ENCODE data around the gene ZSWIM5. TPM values are rescaled to one million over a fixed set of nuclear protein-coding genes. Genes with fewer than 3 reads are reported as not detected.

ZSWIM5 gene
- total and polyA plus RNA-seq, 9 of the 15 experiments (the other 6 are each of a cell fraction or from before 2014, with no cell fraction given) = under 0.01 to 0.07 (median 0.03) TPM; not detected in 3

DNA sequence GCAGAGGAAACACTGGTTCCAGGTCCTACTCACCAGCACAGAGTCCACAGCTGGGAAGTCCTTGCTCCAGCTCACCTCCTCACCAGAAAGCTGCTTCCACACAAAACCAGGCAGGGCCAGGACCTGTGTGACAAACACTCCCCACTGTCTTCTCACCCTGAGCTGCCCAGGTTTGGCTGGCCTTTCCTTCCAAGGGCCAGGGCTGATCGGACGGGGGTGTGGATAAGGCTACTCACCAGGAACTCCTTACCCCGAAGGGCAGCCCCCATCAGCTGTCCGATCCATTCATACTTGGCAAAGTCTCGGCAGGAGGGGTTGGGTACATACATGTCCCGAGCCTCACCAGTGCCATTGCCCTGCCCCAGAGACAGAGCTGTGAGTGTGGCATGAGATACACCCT is 200.6 kb downstream of the ZSWIM5 start (continued):
- TF ChIP-seq YY1 (IDR thresholded peaks at IDR 0.05; ENCODE audit: borderline replicate concordance in 1 of 3, control insufficient read depth in 1 of 3, extremely low read depth in 1 of 3, insufficient read depth in 3 of 3, insufficient read length in 1 of 3, insufficient replicate concordance in 2 of 3, low read depth in 1 of 3, low read length in 2 of 3) (no peak), PHTF2 (CRISPR knock-in tag; IDR thresholded peaks at IDR 0.05) (no peak), FOXP1 (CRISPR knock-in tag; IDR thresholded peaks at IDR 0.05) (no peak)
- TF ChIP-seq, protein P1, sequence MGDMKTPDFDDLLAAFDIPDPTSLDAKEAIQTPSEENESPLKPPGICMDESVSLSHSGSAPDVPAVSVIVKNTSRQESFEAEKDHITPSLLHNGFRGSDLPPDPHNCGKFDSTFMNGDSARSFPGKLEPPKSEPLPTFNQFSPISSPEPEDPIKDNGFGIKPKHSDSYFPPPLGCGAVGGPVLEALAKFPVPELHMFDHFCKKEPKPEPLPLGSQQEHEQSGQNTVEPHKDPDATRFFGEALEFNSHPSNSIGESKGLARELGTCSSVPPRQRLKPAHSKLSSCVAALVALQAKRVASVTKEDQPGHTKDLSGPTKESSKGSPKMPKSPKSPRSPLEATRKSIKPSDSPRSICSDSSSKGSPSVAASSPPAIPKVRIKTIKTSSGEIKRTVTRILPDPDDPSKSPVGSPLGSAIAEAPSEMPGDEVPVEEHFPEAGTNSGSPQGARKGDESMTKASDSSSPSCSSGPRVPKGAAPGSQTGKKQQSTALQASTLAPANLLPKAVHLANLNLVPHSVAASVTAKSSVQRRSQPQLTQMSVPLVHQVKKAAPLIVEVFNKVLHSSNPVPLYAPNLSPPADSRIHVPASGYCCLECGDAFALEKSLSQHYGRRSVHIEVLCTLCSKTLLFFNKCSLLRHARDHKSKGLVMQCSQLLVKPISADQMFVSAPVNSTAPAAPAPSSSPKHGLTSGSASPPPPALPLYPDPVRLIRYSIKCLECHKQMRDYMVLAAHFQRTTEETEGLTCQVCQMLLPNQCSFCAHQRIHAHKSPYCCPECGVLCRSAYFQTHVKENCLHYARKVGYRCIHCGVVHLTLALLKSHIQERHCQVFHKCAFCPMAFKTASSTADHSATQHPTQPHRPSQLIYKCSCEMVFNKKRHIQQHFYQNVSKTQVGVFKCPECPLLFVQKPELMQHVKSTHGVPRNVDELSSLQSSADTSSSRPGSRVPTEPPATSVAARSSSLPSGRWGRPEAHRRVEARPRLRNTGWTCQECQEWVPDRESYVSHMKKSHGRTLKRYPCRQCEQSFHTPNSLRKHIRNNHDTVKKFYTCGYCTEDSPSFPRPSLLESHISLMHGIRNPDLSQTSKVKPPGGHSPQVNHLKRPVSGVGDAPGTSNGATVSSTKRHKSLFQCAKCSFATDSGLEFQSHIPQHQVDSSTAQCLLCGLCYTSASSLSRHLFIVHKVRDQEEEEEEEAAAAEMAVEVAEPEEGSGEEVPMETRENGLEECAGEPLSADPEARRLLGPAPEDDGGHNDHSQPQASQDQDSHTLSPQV (IDR thresholded peaks at IDR 0.05) = no peak

DNA sequence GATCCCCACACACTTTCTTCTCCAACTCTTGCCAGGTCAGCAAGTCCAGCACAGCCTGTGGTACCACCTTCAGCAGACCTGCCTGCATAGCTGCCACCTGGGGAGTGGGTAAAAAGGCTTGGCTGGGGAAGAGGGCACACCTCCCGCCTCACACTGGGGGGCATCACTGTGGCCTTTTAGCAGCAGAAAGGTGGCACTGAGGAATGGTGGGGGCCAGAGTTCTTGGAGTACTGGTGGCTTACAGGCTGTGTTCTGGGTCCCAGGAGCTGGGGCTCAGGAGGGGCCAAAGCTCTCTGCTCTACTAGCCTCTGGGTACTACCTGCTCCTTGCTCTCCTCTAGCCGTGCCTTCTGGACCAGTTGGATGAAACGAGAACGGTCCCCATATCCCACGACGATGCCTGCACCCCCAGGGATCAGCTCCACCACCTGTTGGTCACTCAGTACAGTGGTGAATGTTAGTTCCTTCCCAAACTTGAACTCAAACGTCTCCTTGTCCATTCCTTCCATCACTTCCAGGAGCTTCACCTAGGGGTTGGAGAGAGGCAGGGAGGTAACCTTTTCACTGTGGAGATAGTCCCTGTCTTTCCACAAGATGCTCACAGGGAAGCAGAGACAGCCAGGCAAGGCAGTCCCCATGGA is 202.0 kb downstream of the ZSWIM5 start:
- BruUV-seq (replicated peaks) = no TSS peak
- Histone ChIP-seq H3K4me3 (no peak overlapping the region), H2AFZ (ENCODE audit: low read depth, low read length) (no peak overlapping the region), H3K9ac (ENCODE audit: insufficient read depth in 1 of 2, low read depth in 2 of 2, low read length in 2 of 2) (no peak overlapping the region), H3K79me2 (ENCODE audit: control insufficient read depth, insufficient read depth, low read length) (0 out of 3 replicates have a peak, but pooled peaks cover 3% of the 10 kb centered on the region), H3K27me3 (ENCODE audit: control insufficient read depth in 2 of 2, insufficient read depth in 2 of 2, low read length in 2 of 2) (no peaks in the 10 kb centered on the region), H3K27ac (ENCODE audit: extremely low read depth, low read depth, low read length) (no peak overlapping the region), H3K4me2 (ENCODE audit: insufficient read depth, low read length) (no peak overlapping the region), H3K36me3 (ENCODE audit: control insufficient read depth, insufficient read depth, low read length) (peaks cover 78% of the 10 kb centered on the region), H4K20me1 (replicated peaks; ENCODE audit: control insufficient read depth, insufficient read depth, low read length) (no peaks in the 10 kb centered on the region; the same call in 1 of the 2 replicates), H3K9me3 (replicated peaks; ENCODE audit: control insufficient read depth, insufficient read depth, low read depth, low read length) (no peaks in the 10 kb centered on the region), H3K4me1 (replicated peaks in 1 of 2; ENCODE audit: control insufficient read depth in 2 of 2, insufficient read depth in 2 of 2, low read length in 2 of 2) (no peaks in the 10 kb centered on the region; a peak in 1 of 5 replicates), H3K9me1 (ENCODE audit: control insufficient read depth, insufficient read depth, low read length) (no peaks in the 10 kb centered on the region)
- intact Hi-C loops (cut with micrococcal nuclease) = no loop called here
- ChIA-PET POLR2A (interaction anchor here (0.6 to 2.9 kb wide), 10 partner anchors 7 to 285 kb away, joined by 3 to 26 read pairs (median 5); partner anchors contain the start of genes HECTD3 and UROD), CTCF (ENCODE audit: low intra/inter-chr PET ratio) (no interaction called here)
- no peak for TF ChIP-seq CTBP1 (IDR thresholded peaks at IDR 0.05; ENCODE audit: borderline replicate concordance)
- TF ChIP-seq ZNF75A (CRISPR knock-in tag; IDR thresholded peaks at IDR 0.05) = no peak
- no peak for TF ChIP-seq ZNF644 (tag; IDR thresholded peaks at IDR 0.05; ENCODE audit: low read depth)
- no peak for TF ChIP-seq TCF7 (IDR thresholded peaks at IDR 0.05; ENCODE audit: borderline replicate concordance)
- 68% methylated on average over 7 of the region's 7 CpGs for whole genome bisulfite sequencing (ENCODE audit: insufficient coverage, low coverage, missing lambda C conversion rate)
- in situ Hi-C loops (cut with MboI) = no loop called here
- ATAC-seq (no peak), FAIRE-seq (no peak), DNase-seq (ENCODE audit: extremely low read depth in 1 of 4, low spot score in 3 of 4) (peak in 2 of 4 experiments; percentile 2 to 10)
